GM13976 (cell line): ENCODE data around the gene TUBA3E.
"Not testable (repeated sequence)": the region's sequence is repeated elsewhere in the genome, so short reads cannot be mapped to it uniquely, and the experiment has no call there.

Experiments used
- DNase-seq: peaks from one replicate; pipeline ENCODE4 v3.0.0; 2012; ENCODE audit warnings: low spot score
- CTCF ChIP-seq: IDR thresholded peaks from 2 replicates; pipeline ENCODE4 v1.5.1; 2012; ENCODE audit warnings: borderline replicate concordance, mild to moderate bottlenecking; ENCODE audit not compliant: insufficient read depth; ENCODE audit errors: extremely low read depth, missing control alignments, control extremely low read depth
- in situ Hi-C: fragments of 300-500 bp; cut with MboI; formaldehyde crosslinking; loops from one replicate; pipeline ENCODE4 v1.12.0; 2022; ENCODE audit warnings: low sequenced_read_pairs, mixed read lengths, inconsistent platforms; ENCODE audit not compliant: unreplicated experiment

Gene TUBA3E

GRCh38 chr2:130162968-130163367 lies 35.3 kb downstream of the TUBA3E start:
- in situ Hi-C loops = no loop called here
- no peak for DNase-seq
- TF ChIP-seq CTCF = no peak

- in situ Hi-C loops, DNase-seq: not testable (repeated sequence)
These were observed 35.8 kb downstream of the TUBA3E start for GRCh38 chr2:130162486-130162885.

GRCh38 chr2:130160838-130161705 lies 37.2 kb downstream of the TUBA3E start:
- DNase-seq = not testable (repeated sequence)

GRCh38 chr2:130160131-130160530 lies 38.1 kb downstream of the TUBA3E start:
- TF ChIP-seq CTCF = no peak
- DNase-seq = no peak
- in situ Hi-C loops = no loop called here

More at GRCh38 chr2:130160838-130161705, 37.2 kb downstream of the TUBA3E start:
- in situ Hi-C loops = not testable (repeated sequence)

GRCh38 chr2:130159376-130159775 lies 38.9 kb downstream of the TUBA3E start:
- in situ Hi-C loops, DNase-seq: not testable (repeated sequence)

GRCh38 chr2:130158631-130159030 lies 39.6 kb downstream of the TUBA3E start:
- no peak for TF ChIP-seq CTCF
- DNase-seq = no peak
- in situ Hi-C loops = no loop called here

- TF ChIP-seq CTCF = peak; percentile 47
- in situ Hi-C loops = not testable (repeated sequence)
- peak; percentile 70 for DNase-seq
These were observed 40.3 kb downstream of the TUBA3E start for GRCh38 chr2:130157825-130158514.

GRCh38 chr2:130157354-130157753 lies 40.9 kb downstream of the TUBA3E start:
- DNase-seq, in situ Hi-C loops: not testable (repeated sequence)
